Measurements from ENCODE around the gene RASEF.

GRCh38 chr9:83106263-83106662 lies 43.3 kb upstream of the RASEF start:
- TF ChIP-seq, protein P1, sequence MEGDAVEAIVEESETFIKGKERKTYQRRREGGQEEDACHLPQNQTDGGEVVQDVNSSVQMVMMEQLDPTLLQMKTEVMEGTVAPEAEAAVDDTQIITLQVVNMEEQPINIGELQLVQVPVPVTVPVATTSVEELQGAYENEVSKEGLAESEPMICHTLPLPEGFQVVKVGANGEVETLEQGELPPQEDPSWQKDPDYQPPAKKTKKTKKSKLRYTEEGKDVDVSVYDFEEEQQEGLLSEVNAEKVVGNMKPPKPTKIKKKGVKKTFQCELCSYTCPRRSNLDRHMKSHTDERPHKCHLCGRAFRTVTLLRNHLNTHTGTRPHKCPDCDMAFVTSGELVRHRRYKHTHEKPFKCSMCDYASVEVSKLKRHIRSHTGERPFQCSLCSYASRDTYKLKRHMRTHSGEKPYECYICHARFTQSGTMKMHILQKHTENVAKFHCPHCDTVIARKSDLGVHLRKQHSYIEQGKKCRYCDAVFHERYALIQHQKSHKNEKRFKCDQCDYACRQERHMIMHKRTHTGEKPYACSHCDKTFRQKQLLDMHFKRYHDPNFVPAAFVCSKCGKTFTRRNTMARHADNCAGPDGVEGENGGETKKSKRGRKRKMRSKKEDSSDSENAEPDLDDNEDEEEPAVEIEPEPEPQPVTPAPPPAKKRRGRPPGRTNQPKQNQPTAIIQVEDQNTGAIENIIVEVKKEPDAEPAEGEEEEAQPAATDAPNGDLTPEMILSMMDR (IDR thresholded peaks at IDR 0.05 in 4 of 5, conservative IDR thresholded peaks at IDR 0.05 in 1 of 5) = no peak
- TF ChIP-seq POLR2A (IDR thresholded peaks at IDR 0.05) = no peak
